Stimulated activated naive B cell treated with anti-CD40 and anti-IgM and Interleukin-4, amounts not matched to agents 10 μg/mL and 1 μg/mL and 100 μg/mL, for 72 hours (primary cell): ENCODE measurements around the gene NLGN4X.

ENCODE experiments used
- ATAC-seq, 2 donors: fragments of 150-1000 bp; cut with Tn5 transposase; replicated peaks; 2 replicates each; pipeline ENCODE4 v1.10.0; 2021; ENCODE audit warnings: moderate library complexity in 1 of 2
- DNase-seq: peaks from one replicate; pipeline ENCODE4 v3.0.0; 2021
- H3K27ac Mint-ChIP-seq: one replicate; pipeline ENCODE4 v1.8.0; 2022; ENCODE audit warnings: mild to moderate bottlenecking, mixed read lengths
- H3K27me3 Mint-ChIP-seq, 2 donors: one replicate each; pipeline ENCODE4 v1.8.0; 2022; ENCODE audit warnings: mixed read lengths in 2 of 2
- H3K36me3 Mint-ChIP-seq, 2 donors: one replicate each; pipeline ENCODE4 v1.8.0; 2022; ENCODE audit warnings: mixed read lengths in 2 of 2, mild to moderate bottlenecking in 1 of 2
- H3K4me1 Mint-ChIP-seq, 2 donors: one replicate each; pipeline ENCODE4 v1.8.0; 2022; ENCODE audit warnings: mixed read lengths in 2 of 2, mild to moderate bottlenecking in 1 of 2
- H3K4me3 Mint-ChIP-seq, 2 donors: one replicate each; pipeline ENCODE4 v1.8.0; 2022; ENCODE audit warnings: mild to moderate bottlenecking in 2 of 2, mixed read lengths in 2 of 2, moderate library complexity in 1 of 2
- H3K9me3 Mint-ChIP-seq, 2 donors: one replicate each; pipeline ENCODE4 v1.8.0; 2022; ENCODE audit warnings: mixed read lengths in 2 of 2, mild to moderate bottlenecking in 1 of 2

NLGN4X gene

DNA sequence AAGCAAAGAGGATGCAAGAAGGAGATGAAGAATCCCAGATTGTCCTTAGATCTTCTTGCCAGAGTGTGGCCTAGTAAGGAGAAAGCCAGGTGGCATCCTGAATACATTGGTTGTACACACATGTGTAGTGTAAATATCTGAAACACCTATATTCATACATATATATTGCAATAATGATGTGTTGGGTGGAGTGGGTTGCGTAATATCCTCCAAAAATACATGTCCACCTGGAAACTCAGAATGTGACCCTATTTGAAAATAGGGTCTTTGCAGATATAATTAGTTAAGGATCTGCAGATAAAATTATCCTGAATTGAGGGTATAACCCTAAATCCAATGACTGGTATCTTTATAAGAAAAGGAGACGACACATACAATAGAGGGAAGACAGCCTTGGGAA is 216.3 kb downstream of the NLGN4X start:
- Mint-ChIP-seq H3K4me1 (no peaks in the 10 kb centered on the region), H3K9me3 (no peaks in the 10 kb centered on the region)

DNA sequence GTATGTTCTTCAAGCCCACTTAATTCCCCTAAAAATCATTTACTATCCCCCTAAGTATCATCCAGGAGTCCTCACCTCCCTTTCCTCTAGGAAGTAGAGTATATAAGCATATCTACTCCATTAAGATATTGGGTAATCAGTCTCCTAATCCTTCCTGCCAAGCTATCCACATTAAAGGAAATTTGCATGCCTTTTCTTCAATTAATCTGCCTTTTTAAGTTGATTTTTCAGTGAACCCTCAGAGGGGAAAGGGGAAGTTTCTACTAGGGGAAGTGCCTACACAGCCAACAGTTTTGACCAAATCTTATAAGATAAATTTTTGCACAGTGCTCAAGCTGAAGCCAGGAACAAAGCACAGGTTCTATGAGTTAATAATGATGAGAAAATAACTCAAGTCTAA is 222.8 kb downstream of the NLGN4X start:
- H3K36me3 Mint-ChIP-seq, result no peaks in the 10 kb centered on the region
- ATAC-seq (no peak), DNase-seq (no peak)
- no peaks in the 10 kb centered on the region for H3K4me1 Mint-ChIP-seq
- no peak overlapping the region for H3K27ac Mint-ChIP-seq
- H3K9me3 Mint-ChIP-seq, result no peaks in the 10 kb centered on the region
- no peak overlapping the region for H3K4me3 Mint-ChIP-seq
- peaks cover 0 to 5% of the 10 kb centered on the region in 2 donors for H3K27me3 Mint-ChIP-seq

More for the DNA sequence above, 216.3 kb downstream of the NLGN4X start:
- no peak overlapping the region for H3K27ac Mint-ChIP-seq
- peaks cover 0 to 5% of the 10 kb centered on the region in 2 donors for H3K27me3 Mint-ChIP-seq
- DNase-seq, result no peak
- no peak for ATAC-seq
- H3K36me3 Mint-ChIP-seq, result no peaks in the 10 kb centered on the region
- no peak overlapping the region for H3K4me3 Mint-ChIP-seq

DNA sequence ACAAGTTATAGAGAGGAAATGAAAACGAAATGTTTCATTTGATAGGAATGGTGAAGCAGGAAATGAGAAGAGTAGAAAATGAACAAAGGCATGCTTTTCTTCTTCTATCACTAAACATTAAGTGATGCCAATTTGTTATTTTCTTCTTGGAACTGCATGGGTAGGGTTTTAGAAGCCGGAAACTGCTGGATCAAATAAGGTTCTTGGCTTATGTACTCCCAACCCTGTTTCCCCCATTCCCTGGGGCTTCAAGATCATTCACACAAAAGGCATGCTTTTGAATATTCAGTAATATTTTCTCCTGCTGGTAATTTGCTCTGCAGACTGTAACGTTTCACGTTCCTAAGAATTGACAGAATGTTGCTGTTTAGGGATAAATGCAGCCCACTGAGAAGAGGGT is 224.1 kb downstream of the NLGN4X start:
- Mint-ChIP-seq H3K36me3 (no peaks in the 10 kb centered on the region), H3K27ac (no peak overlapping the region), H3K4me3 (no peak overlapping the region), H3K27me3 (peaks cover 0 to 5% of the 10 kb centered on the region in 2 donors), H3K9me3 (no peaks in the 10 kb centered on the region), H3K4me1 (no peaks in the 10 kb centered on the region)
- ATAC-seq, result no peak
- no peak for DNase-seq

DNA sequence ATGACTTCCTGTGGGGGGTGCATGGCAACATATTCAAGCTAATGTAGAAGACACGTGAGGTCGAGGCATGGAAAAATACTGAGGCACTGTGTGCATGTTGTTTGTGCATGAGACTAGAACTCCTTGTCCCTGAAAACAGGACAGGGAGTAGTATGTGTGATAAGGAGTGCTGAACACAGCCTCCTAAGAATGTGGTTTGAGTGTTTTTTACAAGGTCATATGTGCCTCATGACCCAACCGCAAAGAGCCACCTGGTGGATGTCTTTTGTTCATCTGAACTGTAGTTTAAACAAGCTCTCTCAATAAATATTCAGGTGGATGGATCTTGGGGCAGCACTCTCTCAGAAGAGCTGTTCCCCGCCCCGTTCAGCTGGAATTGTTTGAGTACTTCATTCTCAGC is 226.6 kb downstream of the NLGN4X start:
- Mint-ChIP-seq H3K9me3 (no peaks in the 10 kb centered on the region), H3K4me1 (no peaks in the 10 kb centered on the region), H3K4me3 (no peak overlapping the region), H3K27ac (no peak overlapping the region), H3K27me3 (peaks cover 0 to 5% of the 10 kb centered on the region in 2 donors), H3K36me3 (no peaks in the 10 kb centered on the region)
- ATAC-seq, result no peak
- DNase-seq, result no peak

DNA sequence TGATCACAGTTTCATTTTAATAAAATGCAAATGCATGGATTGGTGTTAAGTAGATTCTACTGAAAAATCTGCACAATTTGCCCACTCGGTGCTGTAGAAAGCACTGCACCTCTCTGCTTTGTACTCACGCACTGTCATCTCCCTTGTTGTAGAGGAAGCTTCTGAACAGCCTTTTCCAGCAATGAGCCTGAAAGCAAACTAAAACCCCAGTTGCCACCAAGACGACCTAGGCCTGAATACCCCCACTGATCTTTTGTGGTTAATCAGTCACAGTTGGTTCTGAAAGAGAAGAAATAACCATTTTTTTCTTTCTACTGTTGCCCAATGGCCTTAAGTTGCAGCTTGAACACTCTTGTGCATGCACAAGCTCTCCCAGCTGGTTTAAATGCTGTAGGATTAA is 229.8 kb downstream of the NLGN4X start:
- DNase-seq (no peak), ATAC-seq (no peak)
- Mint-ChIP-seq H3K27ac (no peak overlapping the region), H3K27me3 (no peaks in the 10 kb centered on the region), H3K4me3 (no peak overlapping the region), H3K4me1 (no peaks in the 10 kb centered on the region), H3K36me3 (no peaks in the 10 kb centered on the region), H3K9me3 (no peaks in the 10 kb centered on the region)

DNA sequence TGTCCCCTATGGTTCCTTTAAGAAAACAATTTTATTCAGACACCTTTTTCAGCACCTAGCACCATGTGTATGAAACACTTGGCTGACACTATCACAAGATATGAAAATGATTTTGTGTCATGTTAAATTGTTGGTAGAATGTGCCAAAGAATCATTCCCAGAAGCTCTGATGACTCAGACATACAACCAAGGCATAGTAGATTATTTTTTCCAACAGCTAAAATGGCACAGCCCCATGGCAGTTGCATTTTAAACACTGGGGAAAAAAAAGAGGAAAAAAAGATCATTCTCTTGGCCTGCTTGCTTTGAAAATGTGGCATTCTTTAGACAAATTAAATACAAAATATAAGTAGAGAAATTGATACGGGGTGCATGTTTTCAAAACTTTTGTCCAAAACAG is 230.2 kb downstream of the NLGN4X start:
- no peak overlapping the region for H3K4me3 Mint-ChIP-seq
- no peaks in the 10 kb centered on the region for H3K9me3 Mint-ChIP-seq
- H3K27ac Mint-ChIP-seq, result no peak overlapping the region
- ATAC-seq (no peak), DNase-seq (no peak)
- no peaks in the 10 kb centered on the region for H3K4me1 Mint-ChIP-seq
- H3K27me3 Mint-ChIP-seq, result no peaks in the 10 kb centered on the region
- H3K36me3 Mint-ChIP-seq, result no peaks in the 10 kb centered on the region

DNA sequence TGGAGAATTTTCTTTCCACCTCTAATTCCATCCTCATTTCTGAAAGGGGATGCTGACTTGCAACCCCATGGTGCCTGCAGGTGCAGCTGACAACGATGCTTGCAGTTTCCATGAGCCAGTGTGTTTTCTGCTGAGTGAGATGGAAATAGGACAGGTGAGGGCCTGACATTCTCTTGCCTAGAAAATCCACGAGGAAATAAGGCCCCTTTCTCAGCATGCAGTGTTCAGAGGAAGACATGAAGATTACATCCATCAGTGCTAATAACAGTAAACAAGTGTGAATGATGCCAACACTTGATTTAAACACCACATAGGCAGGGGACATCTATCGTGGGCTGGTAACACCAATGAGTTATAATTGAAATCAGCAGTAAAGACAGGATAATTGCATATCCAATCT is 237.3 kb downstream of the NLGN4X start:
- DNase-seq, result no peak
- H3K4me3 Mint-ChIP-seq, result no peak overlapping the region
- H3K36me3 Mint-ChIP-seq, result no peaks in the 10 kb centered on the region
- no peaks in the 10 kb centered on the region for H3K27me3 Mint-ChIP-seq
- H3K4me1 Mint-ChIP-seq, result no peaks in the 10 kb centered on the region
- H3K9me3 Mint-ChIP-seq, result peaks cover 1 to 3% of the 10 kb centered on the region in 2 donors
- no peak for ATAC-seq
- no peak overlapping the region for H3K27ac Mint-ChIP-seq

DNA sequence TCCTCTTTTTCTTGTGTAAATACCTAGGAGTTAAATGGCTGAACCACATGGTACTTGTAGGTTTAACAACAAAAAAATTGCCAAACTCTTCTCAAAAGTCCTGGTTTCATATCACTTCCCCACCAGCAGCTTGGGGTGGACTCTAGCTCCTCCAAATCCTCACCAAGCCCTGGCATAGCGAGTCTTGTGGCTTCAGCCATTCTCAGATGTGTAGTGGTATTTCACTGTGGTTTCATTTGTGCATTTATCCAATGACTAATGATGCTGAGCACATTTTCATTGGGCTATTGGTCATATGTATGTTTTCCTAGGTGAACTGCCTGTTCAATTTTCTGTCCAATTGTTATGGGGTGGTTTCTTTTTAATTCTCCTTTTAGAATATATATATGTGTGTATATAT is 249.3 kb downstream of the NLGN4X start:
- H3K36me3 Mint-ChIP-seq, result no peaks in the 10 kb centered on the region
- peaks cover 0 to 6% of the 10 kb centered on the region in 2 donors for H3K27me3 Mint-ChIP-seq
- DNase-seq (no peak), ATAC-seq (no peak)
- H3K9me3 Mint-ChIP-seq, result peaks cover 0 to 9% of the 10 kb centered on the region in 2 donors
- H3K4me1 Mint-ChIP-seq, result no peaks in the 10 kb centered on the region
- H3K4me3 Mint-ChIP-seq, result no peak overlapping the region
- no peak overlapping the region for H3K27ac Mint-ChIP-seq

DNA sequence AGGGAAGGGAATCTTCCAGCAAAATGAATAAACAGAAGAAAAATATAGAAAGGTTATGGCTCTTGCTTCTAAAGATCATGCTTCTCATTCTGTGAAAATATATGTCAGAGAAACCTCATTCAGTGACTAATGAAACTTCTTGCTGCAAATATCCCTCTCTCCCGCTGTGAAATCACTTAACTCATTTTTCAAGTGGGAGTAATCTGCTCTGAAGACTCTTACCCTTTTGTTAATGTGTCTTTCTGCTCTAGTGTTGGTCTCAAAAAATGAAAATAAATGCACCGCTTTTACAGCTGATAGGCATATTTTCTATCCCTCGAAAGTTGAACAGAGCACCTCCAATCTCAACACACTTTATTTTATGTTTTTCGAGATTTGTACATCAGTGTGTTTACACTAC is 252.3 kb downstream of the NLGN4X start:
- no peak overlapping the region for H3K27ac Mint-ChIP-seq
- no peaks in the 10 kb centered on the region for H3K9me3 Mint-ChIP-seq
- no peak for DNase-seq
- H3K4me1 Mint-ChIP-seq, result no peaks in the 10 kb centered on the region
- H3K27me3 Mint-ChIP-seq, result no peaks in the 10 kb centered on the region
- ATAC-seq, result no peak
- H3K4me3 Mint-ChIP-seq, result no peak overlapping the region
- H3K36me3 Mint-ChIP-seq, result no peaks in the 10 kb centered on the region

DNA sequence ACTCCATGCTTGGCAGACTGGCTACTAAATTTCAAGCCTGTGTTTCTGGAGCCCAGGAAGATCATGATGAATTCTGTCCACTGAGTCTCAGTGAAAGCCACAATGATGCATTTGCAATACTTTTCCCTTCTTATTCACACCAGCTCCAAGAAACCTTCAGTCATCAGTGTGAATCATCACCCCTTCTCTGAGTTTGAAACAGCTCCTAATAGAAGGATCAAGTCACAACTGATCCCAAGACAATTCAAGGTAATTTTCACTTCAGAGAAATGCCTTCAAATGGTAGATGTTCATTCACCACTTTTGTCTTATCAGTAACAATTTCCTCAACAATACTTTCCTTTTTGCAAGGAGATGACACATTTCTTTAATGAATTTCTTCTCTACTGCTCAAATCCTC is 257.4 kb downstream of the NLGN4X start:
- Mint-ChIP-seq H3K36me3 (no peaks in the 10 kb centered on the region), H3K9me3 (no peaks in the 10 kb centered on the region), H3K4me1 (no peaks in the 10 kb centered on the region), H3K27ac (no peak overlapping the region), H3K4me3 (no peak overlapping the region), H3K27me3 (no peaks in the 10 kb centered on the region)
- no peak for ATAC-seq
- no peak for DNase-seq

DNA sequence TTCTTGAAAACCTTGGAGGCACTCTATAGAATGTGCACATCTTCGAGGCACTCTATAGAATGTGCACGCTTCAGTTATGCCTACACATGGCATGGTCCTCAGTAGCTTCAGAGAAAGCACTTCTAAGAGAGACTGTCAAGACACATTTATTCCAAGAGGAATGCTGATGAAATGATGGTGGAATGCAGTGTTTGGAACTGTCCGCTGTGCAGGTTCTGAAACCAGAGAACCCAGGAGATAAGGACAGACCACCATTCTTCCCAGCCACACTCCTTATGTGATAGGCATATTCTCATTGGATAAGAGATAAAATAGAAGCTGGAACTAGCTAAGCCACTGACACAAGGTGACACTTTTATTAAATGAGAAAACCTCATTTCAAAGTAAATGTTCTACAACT is 263.3 kb downstream of the NLGN4X start:
- H3K27ac Mint-ChIP-seq, result no peak overlapping the region
- ATAC-seq (no peak), DNase-seq (no peak)
- H3K4me1 Mint-ChIP-seq, result no peaks in the 10 kb centered on the region
- no peaks in the 10 kb centered on the region for H3K27me3 Mint-ChIP-seq
- peaks cover 0 to 4% of the 10 kb centered on the region in 2 donors for H3K9me3 Mint-ChIP-seq
- H3K36me3 Mint-ChIP-seq, result no peaks in the 10 kb centered on the region
- H3K4me3 Mint-ChIP-seq, result no peak overlapping the region

DNA sequence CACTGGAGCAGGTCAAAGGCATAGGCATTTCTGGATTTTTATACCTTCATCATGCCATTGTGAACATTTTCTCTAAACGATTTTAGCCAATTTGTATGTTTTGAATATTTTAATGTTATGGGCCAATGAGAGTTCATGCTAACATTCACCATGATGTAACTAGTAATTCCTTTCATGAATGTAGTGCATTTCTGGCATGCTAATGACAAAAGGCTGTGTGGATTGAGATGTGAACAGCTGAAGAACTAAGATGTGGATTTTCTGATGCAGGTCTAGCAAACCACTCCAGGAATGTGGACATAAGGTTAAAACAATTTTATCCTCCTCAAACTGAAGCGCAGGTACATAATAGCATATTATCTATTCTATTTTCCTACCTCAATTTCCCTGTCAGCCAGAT is 269.4 kb downstream of the NLGN4X start:
- Mint-ChIP-seq H3K4me1 (no peaks in the 10 kb centered on the region), H3K9me3 (peaks cover 2 to 4% of the 10 kb centered on the region in 2 donors), H3K36me3 (no peaks in the 10 kb centered on the region), H3K27ac (no peak overlapping the region), H3K4me3 (no peak overlapping the region), H3K27me3 (no peaks in the 10 kb centered on the region)
- no peak for ATAC-seq
- no peak for DNase-seq

DNA sequence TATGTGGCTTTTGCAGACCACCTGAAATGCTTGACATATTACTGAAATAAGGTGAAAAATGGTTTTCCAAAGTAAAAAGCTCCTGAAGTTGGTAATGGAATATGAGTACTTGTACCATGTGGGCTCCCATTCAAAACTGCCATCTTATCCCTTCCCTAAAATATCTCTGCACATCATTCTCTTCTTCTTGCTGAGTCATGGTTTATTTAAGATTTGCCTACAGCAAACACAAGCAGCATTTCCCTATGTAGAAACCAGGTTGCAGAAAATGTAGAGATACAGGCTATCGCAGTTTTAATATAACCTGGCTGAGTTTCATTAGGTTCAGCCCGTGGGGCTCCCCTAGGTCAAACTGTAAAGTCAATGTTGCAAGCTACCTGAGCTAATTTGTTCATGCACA is 270.1 kb downstream of the NLGN4X start:
- Mint-ChIP-seq H3K4me3 (no peak overlapping the region), H3K4me1 (no peaks in the 10 kb centered on the region), H3K36me3 (no peaks in the 10 kb centered on the region), H3K9me3 (peaks cover 0 to 2% of the 10 kb centered on the region in 2 donors), H3K27me3 (no peaks in the 10 kb centered on the region), H3K27ac (no peak overlapping the region)
- no peak for DNase-seq
- ATAC-seq, result no peak

DNA sequence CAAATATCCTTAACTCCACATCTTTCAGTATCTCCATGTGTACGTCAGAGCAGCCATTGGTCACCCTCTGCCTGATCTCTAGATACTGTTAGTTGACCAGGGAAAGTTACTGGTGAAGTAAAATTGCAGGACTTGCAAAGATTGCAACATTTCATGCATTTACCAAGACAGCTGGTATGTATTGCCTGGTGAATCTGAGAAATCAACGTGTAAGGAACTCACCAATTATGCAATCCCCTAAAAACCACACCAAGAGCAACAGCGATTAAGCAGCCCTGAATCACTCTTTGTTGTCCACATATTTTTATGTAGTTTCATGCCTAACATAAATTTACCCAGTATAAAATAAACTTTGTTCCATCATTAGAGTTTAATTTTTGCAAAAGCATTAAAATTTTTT is 271.2 kb downstream of the NLGN4X start:
- ATAC-seq (no peak), DNase-seq (no peak)
- peaks cover 0 to 2% of the 10 kb centered on the region in 2 donors for H3K9me3 Mint-ChIP-seq
- no peaks in the 10 kb centered on the region for H3K27me3 Mint-ChIP-seq
- no peak overlapping the region for H3K4me3 Mint-ChIP-seq
- no peaks in the 10 kb centered on the region for H3K36me3 Mint-ChIP-seq
- no peaks in the 10 kb centered on the region for H3K4me1 Mint-ChIP-seq
- H3K27ac Mint-ChIP-seq, result no peak overlapping the region

DNA sequence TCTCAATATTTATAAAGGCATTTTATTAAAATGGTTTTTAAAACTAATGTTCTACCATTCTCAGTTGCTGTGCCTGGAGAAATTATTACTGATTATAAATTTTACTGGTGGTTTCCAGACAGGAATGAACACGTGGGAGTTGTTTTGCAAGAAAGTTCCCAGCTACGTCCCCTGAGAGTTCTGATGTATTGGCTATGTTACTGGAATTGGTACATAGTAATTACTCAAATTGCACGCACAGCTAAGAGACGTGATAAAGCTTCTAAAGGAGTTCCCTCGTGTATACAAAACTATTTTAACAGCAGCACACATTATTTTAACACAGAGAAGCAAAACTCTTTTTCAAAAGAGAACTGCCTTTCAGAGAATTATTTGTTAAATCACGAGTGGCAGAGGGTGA is 292.2 kb downstream of the NLGN4X start:
- Mint-ChIP-seq H3K9me3 (peaks cover 3 to 5% of the 10 kb centered on the region in 2 donors), H3K27ac (no peak overlapping the region), H3K36me3 (no peaks in the 10 kb centered on the region), H3K4me1 (no peaks in the 10 kb centered on the region), H3K4me3 (no peak overlapping the region), H3K27me3 (no peaks in the 10 kb centered on the region)
- DNase-seq (no peak), ATAC-seq (no peak)

DNA sequence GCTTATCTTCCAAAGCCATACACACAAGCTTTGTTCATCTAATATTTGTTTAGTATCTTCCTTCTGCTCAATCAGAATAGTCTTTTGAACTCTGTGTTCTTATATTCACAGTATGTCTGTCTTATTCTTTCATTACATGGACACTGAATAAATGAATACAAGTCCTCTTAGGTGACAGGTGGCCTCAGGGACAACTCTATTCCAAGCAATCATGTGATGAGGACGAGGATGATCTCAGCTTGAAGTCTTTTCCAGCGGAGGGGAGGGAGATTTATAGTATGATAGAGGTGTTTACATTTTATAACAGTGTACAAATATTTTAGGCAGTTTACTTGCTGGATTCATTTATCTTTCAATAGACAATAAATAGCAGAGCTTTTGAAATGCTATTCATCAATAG is 300.4 kb downstream of the NLGN4X start:
- H3K36me3 Mint-ChIP-seq, result no peaks in the 10 kb centered on the region
- H3K27me3 Mint-ChIP-seq, result no peaks in the 10 kb centered on the region
- H3K27ac Mint-ChIP-seq, result no peak overlapping the region

More for the DNA sequence above, 300.4 kb downstream of the NLGN4X start:
- H3K9me3 Mint-ChIP-seq, result peaks cover 0 to 2% of the 10 kb centered on the region in 2 donors
- DNase-seq (no peak), ATAC-seq (no peak)
- no peaks in the 10 kb centered on the region for H3K4me1 Mint-ChIP-seq
- no peak overlapping the region for H3K4me3 Mint-ChIP-seq
